MCF 10A (cell line): Measurements from ENCODE around the gene CLSTN2. TPM values are rescaled to one million over a fixed set of nuclear protein-coding genes. Genes with fewer than 3 reads are reported as not detected.

Experiments
- BruUV-seq: library from RNA; stranded (reverse); fragments of 400-500 nt; replicated peaks from 2 replicates; lab custom pipeline; 2021; lab: Mats Ljungman, UMichigan
- CTCF ChIA-PET: fragments of 300-600 bp; sonication (Branson Sonifier 250); formaldehyde crosslinking; extraction: SDS; loops from one replicate; lab custom pipeline; 2021; ENCODE audit warnings: antibody characterized with exemption, inconsistent platforms; lab: Yijun Ruan, JAX
- POLR2A ChIA-PET: fragments of 300-600, 350-650 bp; sonication (Branson Sonifier 250); formaldehyde crosslinking; extraction: SDS; loops from one replicate; lab custom pipeline; 2020; ENCODE audit warnings: antibody characterized with exemption, inconsistent platforms; lab: Yijun Ruan, JAX
- DNase-seq: peaks from one replicate; pipeline ENCODE4 v3.0.0-alpha.2; 2018; ENCODE audit not compliant: unreplicated experiment
- H3K27ac Mint-ChIP-seq: one replicate; pipeline ENCODE4 v1.8.0; 2022; ENCODE audit warnings: mild to moderate bottlenecking, low read depth, mixed read lengths; ENCODE audit not compliant: unreplicated experiment
- H3K27me3 Mint-ChIP-seq: one replicate; pipeline ENCODE4 v1.8.0; 2022; ENCODE audit warnings: mixed read lengths; ENCODE audit not compliant: insufficient read depth, unreplicated experiment
- H3K36me3 Mint-ChIP-seq: one replicate; pipeline ENCODE4 v1.8.0; 2022; ENCODE audit warnings: mild to moderate bottlenecking, moderate library complexity, mixed read lengths; ENCODE audit not compliant: insufficient read depth, unreplicated experiment
- H3K4me1 Mint-ChIP-seq: one replicate; pipeline ENCODE4 v1.8.0; 2022; ENCODE audit warnings: mixed read lengths; ENCODE audit not compliant: insufficient read depth, unreplicated experiment
- H3K4me3 Mint-ChIP-seq: one replicate; pipeline ENCODE4 v1.8.0; 2022; ENCODE audit warnings: mild to moderate bottlenecking, moderate library complexity, mixed read lengths; ENCODE audit not compliant: unreplicated experiment
- H3K9me3 Mint-ChIP-seq: one replicate; pipeline ENCODE4 v1.8.0; 2022; ENCODE audit warnings: mixed read lengths; ENCODE audit not compliant: unreplicated experiment
- CTCF ChIP-seq: fragments of 200-600 bp; IDR thresholded peaks from one replicate; pipeline ENCODE4 v1.8.0; 2022; ENCODE audit warnings: antibody characterized with exemption, mild to moderate bottlenecking; ENCODE audit not compliant: unreplicated experiment
- intact Hi-C: fragments of 100-400 bp; cut with micrococcal nuclease; formaldehyde crosslinking; loops from 2 replicates; pipeline ENCODE4 v1.14.1; 2022
- total RNA-seq: library from RNA; stranded (reverse); gene quantifications from 2 replicates; pipeline ENCODE4 v1.2.3, GENCODE V29; 2022

CLSTN2 gene
- total RNA-seq, 1 experiment from 2014 or later, result not detected

GRCh38 chr3:140552403-140552802, 617.4 kb downstream of the CLSTN2 start:
- no peak for TF ChIP-seq CTCF
- ChIA-PET POLR2A (no interaction called here), CTCF (no interaction called here)
- peak; percentile 5 for DNase-seq
- BruUV-seq, result no TSS peak
- H3K4me1 Mint-ChIP-seq, result peaks cover 5% of the 10 kb centered on the region
- H3K9me3 Mint-ChIP-seq, result no peaks in the 10 kb centered on the region
- no peaks in the 10 kb centered on the region for H3K27me3 Mint-ChIP-seq
- no peak overlapping the region for H3K4me3 Mint-ChIP-seq
- H3K27ac Mint-ChIP-seq, result no peak overlapping the region
- intact Hi-C loops, result loop anchor here (2.0 kb wide), 1 partner anchor 310 kb away; no protein-coding TSS in a partner anchor
- no peaks in the 10 kb centered on the region for H3K36me3 Mint-ChIP-seq

GRCh38 chr3:140552898-140553297, 617.9 kb downstream of the CLSTN2 start:
- no peak for TF ChIP-seq CTCF
- Mint-ChIP-seq H3K4me1 (peaks cover 5% of the 10 kb centered on the region), H3K4me3 (no peak overlapping the region), H3K9me3 (no peaks in the 10 kb centered on the region), H3K27me3 (no peaks in the 10 kb centered on the region), H3K36me3 (no peaks in the 10 kb centered on the region), H3K27ac (no peak overlapping the region)
- DNase-seq, result peak; percentile 57
- intact Hi-C loops, result loop anchor here (1.0 to 2.0 kb wide), 2 partner anchors 184 to 310 kb away; no protein-coding TSS in a partner anchor
- no TSS peak for BruUV-seq
- ChIA-PET POLR2A (no interaction called here), CTCF (interaction anchor here (0.6 to 1.1 kb wide), 2 partner anchors 23 to 311 kb away, joined by 3 to 5 read pairs; no protein-coding TSS in a partner anchor)

- H3K27ac Mint-ChIP-seq, result no peak overlapping the region
- H3K4me3 Mint-ChIP-seq, result no peak overlapping the region
- H3K4me1 Mint-ChIP-seq, result peaks cover 5% of the 10 kb centered on the region
- BruUV-seq, result no TSS peak
- DNase-seq, result no peak
- TF ChIP-seq CTCF, result no peak
- POLR2A ChIA-PET, result no interaction called here
- H3K27me3 Mint-ChIP-seq, result no peaks in the 10 kb centered on the region
- no peaks in the 10 kb centered on the region for H3K9me3 Mint-ChIP-seq
- intact Hi-C loops, result loop anchor here (1.0 to 2.0 kb wide), 2 partner anchors 184 to 309 kb away; no protein-coding TSS in a partner anchor
- no peaks in the 10 kb centered on the region for H3K36me3 Mint-ChIP-seq
- CTCF ChIA-PET, result interaction anchor here (0.6 to 1.1 kb wide), 3 partner anchors 24 to 473 kb away, joined by 3 to 5 read pairs (median 4); no protein-coding TSS in a partner anchor
Observed at GRCh38 chr3:140553591-140553990, 618.6 kb downstream of the CLSTN2 start.

- Mint-ChIP-seq H3K27me3 (no peaks in the 10 kb centered on the region), H3K36me3 (no peaks in the 10 kb centered on the region), H3K4me1 (peaks cover 5% of the 10 kb centered on the region), H3K4me3 (no peak overlapping the region), H3K27ac (no peak overlapping the region), H3K9me3 (no peaks in the 10 kb centered on the region)
- POLR2A ChIA-PET, result no interaction called here
- DNase-seq, result no peak
- CTCF ChIA-PET, result interaction anchor here (2.1 kb wide), 1 partner anchor 9 kb away, joined by 5 read pairs; no protein-coding TSS in a partner anchor
- intact Hi-C loops, result no loop called here
- BruUV-seq, result no TSS peak
- no peak for TF ChIP-seq CTCF
Observed at GRCh38 chr3:140555666-140556065, 620.7 kb downstream of the CLSTN2 start.
